HepG2 (cell line): Measurements from ENCODE around the gene CD72. TPM values are rescaled to one million over a fixed set of nuclear protein-coding genes. Genes with fewer than 3 reads are reported as not detected.
A peak's percentile ranks its signal among the peaks of the same experiment; 100 is the strongest.

Experiments
- ATAC-seq: fragments of 200-7000 bp; cut with Tn5 transposase; 3 replicates; pipeline ENCODE4 v1.9.1; 2020; ENCODE audit warnings: mild to moderate bottlenecking, moderate library complexity
- BruUV-seq: library from RNA; stranded (reverse); fragments of 400-500 nt; replicated peaks from 2 replicates; lab custom pipeline; 2021; lab: Mats Ljungman, UMichigan
- CTCF ChIA-PET: fragments of 300-600 bp; formaldehyde crosslinking; extraction: SDS; loops from one replicate; lab custom pipeline; 2021; ENCODE audit warnings: low total read pairs, inconsistent platforms, low intra/inter-chr PET ratio; lab: Yijun Ruan, JAX
- POLR2A ChIA-PET: fragments of 350-600 bp; sonication (Branson Sonifier 250); formaldehyde crosslinking; loops from one replicate; lab custom pipeline; 2020; ENCODE audit warnings: antibody characterized with exemption, inconsistent platforms; lab: Yijun Ruan, JAX
- DNase-seq: peaks from one replicate; pipeline ENCODE4 v3.0.0-alpha.2; 2015; ENCODE audit warnings: low spot score
- FAIRE-seq: peaks from 3 replicates; lab custom pipeline; 2011; peaks lifted over from hg19 to GRCh38; lab: Jason Lieb, UNC
- H2AFZ ChIP-seq: one replicate; pipeline ENCODE4 v1.6.1; 2011; ENCODE audit warnings: low read length, inconsistent platforms
- H3K27ac ChIP-seq: fragments of 300-600 bp; 3 replicates; pipeline ENCODE4 v1.8.0; 2011; ENCODE audit warnings: mixed run types, mild to moderate bottlenecking, mixed read lengths, low read length, inconsistent platforms; ENCODE audit not compliant: insufficient read depth; ENCODE audit errors: extremely low read length
- H3K27me3 ChIP-seq, 2 experiments: fragments of 200-600 bp in 1 of 2; 2 replicates in 1 of 2; 3 replicates in 1 of 2; pipeline versions ENCODE4 v1.6.0 to v1.8.0; 2011; ENCODE audit warnings: low read length in 2 of 2, mild to moderate bottlenecking in 2 of 2, moderate library complexity in 2 of 2, inconsistent platforms in 1 of 2; ENCODE audit not compliant: insufficient read depth in 2 of 2, control insufficient read depth in 1 of 2
- H3K36me3 ChIP-seq, 2 experiments: fragments of 200-600 bp in 1 of 2; replicated peaks in 1 of 2; 2 replicates in 1 of 2; 3 replicates in 1 of 2; pipeline versions ENCODE4 v1.5.1 to v1.8.0; 2011; ENCODE audit warnings: low read length in 2 of 2, inconsistent platforms in 1 of 2; ENCODE audit not compliant: insufficient read depth in 2 of 2, control insufficient read depth in 1 of 2
- H3K4me1 ChIP-seq: 2 replicates; pipeline ENCODE4 v1.5.1; 2012; ENCODE audit warnings: low read length, inconsistent platforms; ENCODE audit not compliant: insufficient read depth
- H3K4me2 ChIP-seq: 2 replicates; pipeline ENCODE4 v1.6.0; 2011; ENCODE audit warnings: low read depth, low read length, inconsistent platforms
- H3K4me3 ChIP-seq, 3 experiments: fragments of 200-600 bp in 1 of 3; sonication (generic), shearing (Covaris generic) in 1 of 3; replicated peaks in 1 of 3; 2 replicates each; pipeline ENCODE4 v1.5.1; 2011 to 2016; ENCODE audit warnings: low read length in 3 of 3, inconsistent platforms in 2 of 3, low read depth in 2 of 3, mild to moderate bottlenecking in 2 of 3, control low read depth in 1 of 3, mixed read lengths in 1 of 3; ENCODE audit not compliant: insufficient read depth in 1 of 3
- H3K79me2 ChIP-seq: one replicate; pipeline ENCODE4 v1.6.1; 2011; ENCODE audit warnings: low read length, inconsistent platforms; ENCODE audit not compliant: insufficient read depth
- H3K9ac ChIP-seq: 2 replicates; pipeline ENCODE4 v1.6.0; 2011; ENCODE audit warnings: mild to moderate bottlenecking, low read depth, low read length, inconsistent platforms; ENCODE audit not compliant: insufficient read depth
- H3K9me3 ChIP-seq: 2 replicates; pipeline ENCODE4 v1.5.1; 2012; ENCODE audit warnings: mild to moderate bottlenecking, low read length
- H4K20me1 ChIP-seq: 2 replicates; pipeline ENCODE4 v1.6.0; 2011; ENCODE audit warnings: inconsistent platforms, mild to moderate bottlenecking, low read length, moderate library complexity; ENCODE audit not compliant: insufficient read depth
- ATF7 ChIP-seq, 2 experiments: fragments of 450-650 bp in 1 of 2; sonication (generic) in 1 of 2; formaldehyde crosslinking in 1 of 2; IDR thresholded peaks; 2 replicates each; pipeline versions ENCODE4 v1.4.0 to v1.6.1; 2016 to 2020; ENCODE audit warnings: antibody characterized with exemption in 1 of 2, mild to moderate bottlenecking in 1 of 2, missing genetic modification reagents in 1 of 2
- CHD4 ChIP-seq: fragments of 200-600 bp; sonication (generic); IDR thresholded peaks from 2 replicates; pipeline ENCODE4 v1.7.0; 2017; ENCODE audit warnings: mild to moderate bottlenecking, low read length, borderline replicate concordance
- CREB1 ChIP-seq, 2 experiments: fragments of 450-650 bp in 1 of 2; IDR thresholded peaks; 2 replicates each; pipeline ENCODE4 v1.6.1; 2016 to 2017; ENCODE audit warnings: control low read depth in 1 of 2, mild to moderate bottlenecking in 1 of 2, missing compliant biosample characterization in 1 of 2, missing genetic modification characterization in 1 of 2
- GATAD2A ChIP-seq: IDR thresholded peaks from 2 replicates; pipeline ENCODE4 v1.6.1; 2016
- KAT2B ChIP-seq: fragments of 150-350 bp; IDR thresholded peaks from 2 replicates; pipeline ENCODE4 v1.6.1; 2014; ENCODE audit warnings: low read depth, low read length, borderline replicate concordance
- KDM4B ChIP-seq: sonication (generic); formaldehyde crosslinking; IDR thresholded peaks from 2 replicates; pipeline ENCODE4 v1.4.0; 2020; ENCODE audit warnings: missing genetic modification reagents
- NBN ChIP-seq: fragments of 450-650 bp; conservative IDR thresholded peaks from 2 replicates; pipeline ENCODE4 v1.6.1; 2017
- NFRKB ChIP-seq: fragments of 450-650 bp; IDR thresholded peaks from 2 replicates; pipeline ENCODE4 v1.6.1; 2017
- RFX5 ChIP-seq: IDR thresholded peaks from 2 replicates; pipeline ENCODE4 v1.6.1; 2011; ENCODE audit warnings: low read depth, low read length, improper control_type of control experiment
- RFXANK ChIP-seq: IDR thresholded peaks from 2 replicates; pipeline ENCODE4 v1.6.1; 2016
- RFXAP ChIP-seq: sonication (generic); formaldehyde crosslinking; IDR thresholded peaks from 2 replicates; pipeline ENCODE4 v1.4.0; 2020; ENCODE audit warnings: missing genetic modification reagents, borderline replicate concordance
- ZNF136 ChIP-seq: sonication (generic); formaldehyde crosslinking; IDR thresholded peaks from 2 replicates; pipeline ENCODE4 v1.8.1; 2022; ENCODE audit warnings: low read depth, mild to moderate bottlenecking, moderate library complexity, missing genetic modification reagents
- WGBS: methylation state at CpG from one replicate; pipeline ENCODE4 v1.1.6; 2017; ENCODE audit warnings: low lambda C conversion rate; 5-methylcytosine and 5-hydroxymethylcytosine counted together
- in situ Hi-C: cut with HindIII; loops from 2 replicates; pipeline ENCODE4 v1.10.0; 2017; ENCODE audit warnings: low pct_unique_long_range_greater_than_20kb; ENCODE audit not compliant: extremely low pct_ligation_motif_present
- intact Hi-C: fragments of 100-400 bp; cut with micrococcal nuclease; formaldehyde crosslinking; loops from one replicate; pipeline ENCODE4 v1.10.0; 2022; ENCODE audit not compliant: unreplicated experiment
- polyA plus RNA-seq, 8 experiments: library from polyadenylated mRNA; depleted of rRNA in 3 of 8; stranded (reverse) in 7 of 8; unstranded in 1 of 8; fragments of >200 nt; fragmentation: Illumina TruSeq in 4 of 8; extraction: Trizol in 4 of 8; gene quantifications; 2 replicates each; pipeline versions ENCODE4 v1.2.1 to v1.2.3, GENCODE V29; 2011 to 2016; ENCODE audit warnings: low read depth in 4 of 8, missing spikeins in 1 of 8, mixed read lengths in 1 of 8; ENCODE audit not compliant: insufficient read depth in 1 of 8
- total RNA-seq, 5 experiments: library from RNA; depleted of rRNA; stranded (reverse); fragments of >200 nt; fragmentation: Illumina TruSeq; extraction: Trizol; gene quantifications; 2 replicates each; pipeline ENCODE4 v1.2.3, GENCODE V29; 2016; ENCODE audit warnings: low read depth in 1 of 5
- TF ChIP-seq, protein P1 (sequence below): sonication (generic); formaldehyde crosslinking; conservative IDR thresholded peaks from 2 replicates; pipeline ENCODE4 v1.4.0; 2020; ENCODE audit warnings: missing genetic modification reagents
- TF ChIP-seq, protein P2 (sequence below): sonication (generic); formaldehyde crosslinking; IDR thresholded peaks from 2 replicates; pipeline ENCODE4 v1.8.1; 2023; ENCODE audit warnings: mild to moderate bottlenecking, missing genetic modification reagents

CD72 gene
- total and polyA plus RNA-seq, 2 of the 13 experiments (the other 11 are each of a cell fraction or from before 2014, with no cell fraction given), result 0.18 to 1.1 TPM

DNA sequence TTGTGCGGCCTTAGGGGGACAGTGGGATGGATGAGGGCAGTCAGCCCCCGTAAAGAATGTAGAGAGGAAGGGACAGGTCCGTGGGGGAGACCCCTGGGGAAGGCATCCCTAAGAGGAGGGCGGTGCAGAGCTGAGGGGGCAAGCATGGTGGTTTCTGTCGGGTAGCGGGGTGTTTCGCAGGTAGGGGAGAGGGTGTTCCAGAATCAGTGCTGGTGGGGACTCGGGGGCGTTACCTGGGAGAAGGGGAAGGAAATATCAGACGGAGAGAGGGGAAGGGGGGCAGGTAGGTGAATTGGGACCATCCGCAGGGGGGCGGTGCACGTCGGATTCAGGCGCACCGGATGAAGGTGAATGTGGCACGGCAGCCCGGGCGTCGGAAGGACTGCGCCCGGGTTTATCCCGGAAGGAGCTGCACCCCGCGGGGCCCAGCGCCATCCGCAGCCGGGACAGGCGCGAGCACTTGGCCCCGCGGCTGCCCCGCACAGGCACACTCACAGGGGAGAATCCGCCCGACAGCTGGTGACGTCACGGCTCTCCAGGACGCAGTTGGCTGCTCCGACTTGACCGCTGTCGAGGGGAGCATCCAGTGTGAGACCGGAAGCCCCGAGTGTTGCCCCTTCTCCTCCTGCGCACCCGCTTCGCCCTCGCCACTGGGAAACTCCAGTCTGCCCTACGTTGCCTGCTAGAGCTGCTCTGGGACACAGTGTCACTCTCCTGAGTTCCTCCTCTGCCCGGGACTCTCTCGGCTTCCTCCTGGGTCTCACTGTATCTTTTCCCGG lies 1.3 kb downstream of the CD72 start:
- H3K9me3 ChIP-seq, result no peaks in the 10 kb centered on the region
- TF ChIP-seq CREB1 (IDR thresholded peaks at IDR 0.05), result peak; percentile 97
- TF ChIP-seq CREB1 (CRISPR knock-in tag; IDR thresholded peaks at IDR 0.05), result no peak
- no peak for TF ChIP-seq KDM4B
- peak; percentile 95 for TF ChIP-seq RFX5
- TF ChIP-seq ZNF136 (CRISPR knock-in tag), result no peak
- TF ChIP-seq KAT2B, result no peak
- no peak for TF ChIP-seq CHD4
- TF ChIP-seq NFRKB, result no peak
- peak; percentile 70 for TF ChIP-seq ATF7 (IDR thresholded peaks at IDR 0.05)
- TF ChIP-seq ATF7 (CRISPR knock-in tag; IDR thresholded peaks at IDR 0.05), result no peak
- TF ChIP-seq RFXAP, result 0 out of 2 replicates have a peak, but pooled peaks have one; percentile 38
- TF ChIP-seq, protein P1, sequence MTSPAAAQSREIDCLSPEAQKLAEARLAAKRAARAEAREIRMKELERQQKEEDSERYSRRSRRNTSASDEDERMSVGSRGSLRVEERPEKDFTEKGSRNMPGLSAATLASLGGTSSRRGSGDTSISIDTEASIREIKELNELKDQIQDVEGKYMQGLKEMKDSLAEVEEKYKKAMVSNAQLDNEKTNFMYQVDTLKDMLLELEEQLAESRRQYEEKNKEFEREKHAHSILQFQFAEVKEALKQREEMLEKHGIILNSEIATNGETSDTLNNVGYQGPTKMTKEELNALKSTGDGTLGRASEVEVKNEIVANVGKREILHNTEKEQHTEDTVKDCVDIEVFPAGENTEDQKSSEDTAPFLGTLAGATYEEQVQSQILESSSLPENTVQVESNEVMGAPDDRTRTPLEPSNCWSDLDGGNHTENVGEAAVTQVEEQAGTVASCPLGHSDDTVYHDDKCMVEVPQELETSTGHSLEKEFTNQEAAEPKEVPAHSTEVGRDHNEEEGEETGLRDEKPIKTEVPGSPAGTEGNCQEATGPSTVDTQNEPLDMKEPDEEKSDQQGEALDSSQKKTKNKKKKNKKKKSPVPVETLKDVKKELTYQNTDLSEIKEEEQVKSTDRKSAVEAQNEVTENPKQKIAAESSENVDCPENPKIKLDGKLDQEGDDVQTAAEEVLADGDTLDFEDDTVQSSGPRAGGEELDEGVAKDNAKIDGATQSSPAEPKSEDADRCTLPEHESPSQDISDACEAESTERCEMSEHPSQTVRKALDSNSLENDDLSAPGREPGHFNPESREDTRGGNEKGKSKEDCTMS (CRISPR knock-in tag), result no peak
- no peak for TF ChIP-seq GATAD2A (CRISPR knock-in tag)
- TF ChIP-seq, protein P2, sequence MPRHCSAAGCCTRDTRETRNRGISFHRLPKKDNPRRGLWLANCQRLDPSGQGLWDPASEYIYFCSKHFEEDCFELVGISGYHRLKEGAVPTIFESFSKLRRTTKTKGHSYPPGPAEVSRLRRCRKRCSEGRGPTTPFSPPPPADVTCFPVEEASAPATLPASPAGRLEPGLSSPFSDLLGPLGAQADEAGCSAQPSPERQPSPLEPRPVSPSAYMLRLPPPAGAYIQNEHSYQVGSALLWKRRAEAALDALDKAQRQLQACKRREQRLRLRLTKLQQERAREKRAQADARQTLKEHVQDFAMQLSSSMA, result no peak
- TF ChIP-seq RFXANK (CRISPR knock-in tag), result peak; percentile 65; the same call in 1 of the 2 replicates
- TF ChIP-seq NBN, result no peak
- FAIRE-seq, result no peak
- H3K27ac ChIP-seq, result no peak overlapping the region
- 55% methylated on average over 28 of the region's 51 CpGs for WGBS
- no TSS peak for BruUV-seq
- H3K4me1 ChIP-seq, result no peaks in the 10 kb centered on the region
- no peak overlapping the region for H3K9ac ChIP-seq
- ChIA-PET POLR2A (no interaction called here), CTCF (no interaction called here)
- no peak for DNase-seq
- intact Hi-C loops (no loop called here), in situ Hi-C loops (no loop called here)
- no peak overlapping the region for H2AFZ ChIP-seq
- H3K36me3 ChIP-seq, result no peaks in the 10 kb centered on the region
- peaks cover 3 to 60% of the 10 kb centered on the region in 2 experiments; a peak in 3 of 5 replicates for H3K27me3 ChIP-seq
- no peaks in the 10 kb centered on the region for H3K79me2 ChIP-seq
- peak overlapping the region; percentile 18; the same call in 1 of the 2 replicates for H3K4me2 ChIP-seq
- ATAC-seq, result no peak; the same call in 2 of the 3 replicates
- no peaks in the 10 kb centered on the region for H4K20me1 ChIP-seq
- no peak overlapping the region for H3K4me3 ChIP-seq
